Stimulated activated naive B cell treated with anti-CD40 and anti-IgM and Interleukin-4, amounts not matched to agents 10 μg/mL and 1 μg/mL and 100 μg/mL, for 72 hours (primary cell): ENCODE measurements around the gene CLCA1.

Experiments
- ATAC-seq, 2 donors: fragments of 150-1000 bp; cut with Tn5 transposase; replicated peaks; 2 replicates each; pipeline ENCODE4 v1.10.0; 2021; ENCODE audit warnings: moderate library complexity in 1 of 2
- DNase-seq: peaks from one replicate; pipeline ENCODE4 v3.0.0; 2021
- H3K27ac Mint-ChIP-seq: one replicate; pipeline ENCODE4 v1.8.0; 2022; ENCODE audit warnings: mild to moderate bottlenecking, mixed read lengths
- H3K27me3 Mint-ChIP-seq, 2 donors: one replicate each; pipeline ENCODE4 v1.8.0; 2022; ENCODE audit warnings: mixed read lengths in 2 of 2
- H3K36me3 Mint-ChIP-seq, 2 donors: one replicate each; pipeline ENCODE4 v1.8.0; 2022; ENCODE audit warnings: mixed read lengths in 2 of 2, mild to moderate bottlenecking in 1 of 2
- H3K4me1 Mint-ChIP-seq, 2 donors: one replicate each; pipeline ENCODE4 v1.8.0; 2022; ENCODE audit warnings: mixed read lengths in 2 of 2, mild to moderate bottlenecking in 1 of 2
- H3K4me3 Mint-ChIP-seq, 2 donors: one replicate each; pipeline ENCODE4 v1.8.0; 2022; ENCODE audit warnings: mild to moderate bottlenecking in 2 of 2, mixed read lengths in 2 of 2, moderate library complexity in 1 of 2
- H3K9me3 Mint-ChIP-seq, 2 donors: one replicate each; pipeline ENCODE4 v1.8.0; 2022; ENCODE audit warnings: mixed read lengths in 2 of 2, mild to moderate bottlenecking in 1 of 2

Gene CLCA1

GRCh38 chr1:86503406-86504136, 34.8 kb downstream of the CLCA1 start:
- Mint-ChIP-seq H3K4me1 (peaks cover 5 to 11% of the 10 kb centered on the region in 2 donors), H3K4me3 (peak overlapping the region in 1 of 2 donors; percentile 36), H3K36me3 (no peaks in the 10 kb centered on the region), H3K27me3 (peaks cover 15 to 18% of the 10 kb centered on the region in 2 donors), H3K27ac (no peak overlapping the region), H3K9me3 (no peaks in the 10 kb centered on the region)
- no peak for ATAC-seq
- DNase-seq: no peak

DNA sequence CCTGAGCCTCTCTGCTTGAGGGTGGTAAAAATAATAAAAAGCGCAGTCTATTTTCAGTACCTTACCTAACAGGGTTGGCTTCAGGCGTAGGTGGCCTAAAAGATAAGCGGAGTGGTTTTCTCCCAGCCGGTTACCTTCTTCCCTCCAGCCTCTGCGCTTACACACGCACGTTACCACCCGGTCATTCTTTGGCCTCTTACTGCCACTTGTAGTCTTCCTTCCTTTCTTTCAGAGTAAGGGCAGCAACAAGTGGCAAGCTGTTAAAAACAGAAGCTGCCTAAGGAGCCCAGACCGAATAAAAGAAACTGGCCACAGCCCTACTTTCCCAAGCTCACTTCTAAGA, 35.4 kb downstream of the CLCA1 start:
- no peaks in the 10 kb centered on the region for H3K36me3 Mint-ChIP-seq
- H3K4me3 Mint-ChIP-seq: peak overlapping the region in 1 of 2 donors; percentile 6
- H3K9me3 Mint-ChIP-seq: no peaks in the 10 kb centered on the region
- no peak overlapping the region for H3K27ac Mint-ChIP-seq
- ATAC-seq (no peak), DNase-seq (no peak)
- peaks cover 14 to 15% of the 10 kb centered on the region in 2 donors for H3K27me3 Mint-ChIP-seq
- H3K4me1 Mint-ChIP-seq: peaks cover 5 to 11% of the 10 kb centered on the region in 2 donors

- ATAC-seq: no peak
- DNase-seq: no peak
- H3K27me3 Mint-ChIP-seq: peaks cover 14 to 15% of the 10 kb centered on the region in 2 donors
- H3K27ac Mint-ChIP-seq: no peak overlapping the region
- H3K36me3 Mint-ChIP-seq: no peaks in the 10 kb centered on the region
- no peak overlapping the region for H3K4me3 Mint-ChIP-seq
- no peaks in the 10 kb centered on the region for H3K9me3 Mint-ChIP-seq
- peaks cover 5 to 11% of the 10 kb centered on the region in 2 donors for H3K4me1 Mint-ChIP-seq
Measured at GRCh38 chr1:86504895-86505563, 36.3 kb downstream of the CLCA1 start.

- H3K36me3 Mint-ChIP-seq: no peaks in the 10 kb centered on the region
- DNase-seq (no peak), ATAC-seq (no peak)
- no peak overlapping the region for H3K27ac Mint-ChIP-seq
- peaks cover 5 to 11% of the 10 kb centered on the region in 2 donors for H3K4me1 Mint-ChIP-seq
- no peaks in the 10 kb centered on the region for H3K9me3 Mint-ChIP-seq
- peaks cover 14 to 15% of the 10 kb centered on the region in 2 donors for H3K27me3 Mint-ChIP-seq
- no peak overlapping the region for H3K4me3 Mint-ChIP-seq
Measured at GRCh38 chr1:86505564-86505902, 36.8 kb downstream of the CLCA1 start.

DNA sequence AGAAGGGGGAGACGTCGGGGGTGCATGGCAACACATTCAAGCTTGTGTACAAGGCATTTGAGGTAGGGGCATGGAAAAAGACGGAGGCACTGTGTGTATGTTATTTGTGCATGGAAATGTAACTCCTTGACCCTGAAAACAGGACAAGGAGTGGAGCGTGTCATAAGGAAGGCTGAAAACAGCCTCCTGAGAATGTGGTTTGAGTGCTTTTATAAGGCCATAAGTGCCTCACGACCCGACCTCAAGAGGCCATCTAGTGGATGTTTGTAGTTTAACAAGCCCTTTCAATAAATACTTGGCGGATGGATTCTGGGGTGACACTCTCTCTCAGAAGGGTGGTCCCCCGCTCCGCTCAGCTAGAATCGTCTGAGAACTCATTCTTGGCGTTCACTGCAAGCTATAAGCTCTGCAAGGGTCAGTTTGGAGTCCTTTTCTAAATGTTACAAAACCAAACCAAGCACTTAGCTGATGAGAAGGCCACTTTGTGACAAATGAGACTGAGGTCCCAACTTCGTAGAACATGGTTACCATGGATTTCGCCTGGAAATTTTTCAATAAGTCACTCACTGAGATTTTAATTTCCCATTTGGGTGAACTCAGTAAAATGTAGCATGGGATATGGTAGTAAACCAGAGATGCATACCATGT, 39.3 kb downstream of the CLCA1 start:
- H3K27ac Mint-ChIP-seq: no peak overlapping the region
- ATAC-seq (no peak), DNase-seq (no peak)
- H3K9me3 Mint-ChIP-seq: no peaks in the 10 kb centered on the region
- H3K4me1 Mint-ChIP-seq: peaks cover 0 to 8% of the 10 kb centered on the region in 2 donors
- H3K36me3 Mint-ChIP-seq: no peaks in the 10 kb centered on the region
- H3K27me3 Mint-ChIP-seq: peaks cover 13 to 15% of the 10 kb centered on the region in 2 donors
- H3K4me3 Mint-ChIP-seq: no peak overlapping the region

DNA sequence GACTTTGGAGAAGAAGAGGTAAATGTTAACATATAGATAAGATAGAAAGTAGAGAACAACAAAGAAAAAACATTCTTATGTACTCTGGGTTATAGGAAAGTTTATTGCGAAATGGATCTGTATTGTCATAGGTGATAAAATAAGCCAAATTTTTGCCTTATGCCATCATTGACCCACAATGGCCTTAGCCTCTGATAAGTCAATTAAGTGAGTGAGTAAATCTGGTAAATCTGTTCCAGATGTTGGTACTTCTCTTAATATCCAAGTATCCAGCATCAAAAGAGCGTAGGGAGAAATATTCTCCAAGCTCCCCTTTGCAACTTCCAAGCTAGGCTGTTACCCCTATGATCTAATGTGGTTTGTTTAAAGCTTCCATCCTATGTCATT, 39.8 kb downstream of the CLCA1 start:
- Mint-ChIP-seq H3K9me3 (no peaks in the 10 kb centered on the region), H3K27ac (no peak overlapping the region), H3K27me3 (peaks cover 8 to 15% of the 10 kb centered on the region in 2 donors), H3K4me1 (peaks cover 0 to 4% of the 10 kb centered on the region in 2 donors), H3K4me3 (no peak overlapping the region), H3K36me3 (no peaks in the 10 kb centered on the region)
- ATAC-seq (no peak), DNase-seq (no peak)

DNA sequence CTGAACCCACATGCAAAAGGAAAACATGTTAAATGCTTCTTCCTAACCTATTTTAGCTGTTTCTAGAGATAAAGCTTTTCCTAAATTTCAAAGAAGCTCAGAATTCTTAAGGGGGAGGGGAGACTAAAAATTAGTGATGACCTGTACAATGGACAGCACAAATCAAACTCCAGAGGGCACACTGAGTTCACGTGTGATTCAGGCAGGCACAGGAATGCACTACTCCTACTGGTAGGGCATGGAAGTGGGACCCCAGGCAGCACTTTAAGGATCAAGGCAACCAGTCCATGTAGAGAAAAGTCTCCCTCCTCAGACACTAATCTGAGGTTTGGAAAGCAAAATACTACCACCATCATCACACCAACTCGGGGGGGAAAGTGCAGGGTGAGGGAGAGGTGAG, 46.9 kb downstream of the CLCA1 start:
- Mint-ChIP-seq H3K4me3 (no peak overlapping the region), H3K27me3 (no peaks in the 10 kb centered on the region), H3K4me1 (no peaks in the 10 kb centered on the region), H3K9me3 (no peaks in the 10 kb centered on the region), H3K36me3 (no peaks in the 10 kb centered on the region), H3K27ac (no peak overlapping the region)
- ATAC-seq: peak; percentile 39 to 53
- no peak for DNase-seq

GRCh38 chr1:86516335-86516734, 47.6 kb downstream of the CLCA1 start:
- no peaks in the 10 kb centered on the region for H3K4me1 Mint-ChIP-seq
- ATAC-seq (no peak), DNase-seq (no peak)
- no peaks in the 10 kb centered on the region for H3K27me3 Mint-ChIP-seq
- no peak overlapping the region for H3K27ac Mint-ChIP-seq
- no peaks in the 10 kb centered on the region for H3K9me3 Mint-ChIP-seq
- H3K36me3 Mint-ChIP-seq: no peaks in the 10 kb centered on the region
- no peak overlapping the region for H3K4me3 Mint-ChIP-seq

DNA sequence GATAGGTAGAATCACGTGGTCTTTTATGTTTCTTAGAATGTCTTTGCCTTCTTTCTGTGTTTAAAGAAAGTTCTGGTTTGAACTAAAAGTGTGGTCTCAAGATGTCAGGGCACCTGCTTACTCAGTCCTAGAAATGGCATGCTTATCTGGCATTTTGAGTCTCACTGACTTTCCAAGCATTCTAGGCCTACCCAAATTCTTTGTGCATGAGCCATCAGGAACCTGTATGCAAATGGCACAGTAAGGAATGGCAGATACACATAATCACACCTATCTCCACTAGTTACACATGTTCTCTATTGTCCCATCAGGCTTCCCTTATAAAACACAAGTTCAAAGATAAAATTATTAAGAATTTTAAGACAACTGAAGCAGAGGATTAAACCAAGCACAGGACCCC, 48.6 kb downstream of the CLCA1 start:
- no peaks in the 10 kb centered on the region for H3K4me1 Mint-ChIP-seq
- H3K36me3 Mint-ChIP-seq: no peaks in the 10 kb centered on the region
- H3K9me3 Mint-ChIP-seq: no peaks in the 10 kb centered on the region
- ATAC-seq: no peak
- no peak overlapping the region for H3K27ac Mint-ChIP-seq
- DNase-seq: no peak
- no peaks in the 10 kb centered on the region for H3K27me3 Mint-ChIP-seq
- H3K4me3 Mint-ChIP-seq: no peak overlapping the region

DNA sequence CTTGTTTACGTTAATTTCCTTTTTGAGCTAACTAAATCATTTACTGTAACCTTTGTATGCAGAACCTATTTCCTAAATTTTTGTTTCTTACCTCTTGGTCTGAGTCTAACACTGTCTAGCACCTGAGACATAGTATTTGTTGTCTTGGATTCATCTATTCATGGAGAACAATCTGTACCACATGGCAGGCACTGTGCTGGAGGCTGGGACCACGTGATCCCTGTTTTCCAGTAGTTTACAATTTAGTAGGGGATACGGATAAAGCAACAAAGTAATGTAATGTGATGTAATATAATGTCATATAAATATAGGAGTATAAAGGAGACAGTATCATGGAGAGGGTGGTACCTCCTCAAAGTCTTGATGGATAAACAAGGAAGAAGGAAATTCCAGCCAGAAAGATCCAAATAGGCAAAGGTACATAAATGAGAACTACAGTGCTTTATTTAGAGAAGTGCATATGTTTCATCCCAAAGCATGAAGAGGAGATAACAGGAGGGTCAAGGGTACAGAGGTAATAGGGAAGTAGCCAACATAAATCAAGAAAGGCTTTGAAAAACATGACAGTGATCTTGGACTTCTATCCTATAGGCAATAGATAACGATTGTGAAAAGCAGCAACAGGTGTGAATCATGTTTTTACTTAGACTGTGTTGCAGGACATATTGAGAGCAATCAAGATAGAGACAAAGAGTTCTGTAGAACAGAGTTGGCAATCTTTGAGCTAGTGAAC, 52.2 kb downstream of the CLCA1 start:
- H3K27ac Mint-ChIP-seq: no peak overlapping the region
- H3K4me3 Mint-ChIP-seq: no peak overlapping the region
- H3K9me3 Mint-ChIP-seq: no peaks in the 10 kb centered on the region
- no peak for ATAC-seq
- DNase-seq: no peak
- H3K36me3 Mint-ChIP-seq: no peaks in the 10 kb centered on the region
- H3K4me1 Mint-ChIP-seq: no peaks in the 10 kb centered on the region
- H3K27me3 Mint-ChIP-seq: no peaks in the 10 kb centered on the region

DNA sequence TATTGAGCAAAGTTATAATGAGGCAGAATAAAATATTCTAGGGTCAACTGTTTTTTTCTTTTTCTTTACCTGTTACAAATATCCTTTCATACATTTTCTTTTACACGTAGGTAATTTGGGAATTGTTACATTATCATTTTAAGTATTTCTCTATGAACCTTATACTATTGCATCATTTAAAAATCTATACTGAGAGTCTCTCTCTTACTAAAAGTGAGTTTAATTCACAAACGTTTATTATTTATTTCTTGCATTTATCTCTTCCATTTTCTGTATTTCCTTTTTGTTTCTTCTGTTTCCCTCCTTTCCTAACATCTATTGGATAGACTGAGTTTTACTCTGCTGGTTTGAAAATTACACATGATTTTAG, 52.8 kb downstream of the CLCA1 start:
- Mint-ChIP-seq H3K4me3 (no peak overlapping the region), H3K4me1 (no peaks in the 10 kb centered on the region), H3K9me3 (no peaks in the 10 kb centered on the region), H3K27me3 (no peaks in the 10 kb centered on the region), H3K27ac (no peak overlapping the region), H3K36me3 (no peaks in the 10 kb centered on the region)
- DNase-seq (no peak), ATAC-seq (no peak)

- no peak overlapping the region for H3K27ac Mint-ChIP-seq
- H3K36me3 Mint-ChIP-seq: no peaks in the 10 kb centered on the region
- H3K9me3 Mint-ChIP-seq: no peaks in the 10 kb centered on the region
- H3K4me1 Mint-ChIP-seq: no peaks in the 10 kb centered on the region
- DNase-seq (no peak), ATAC-seq (no peak)
- no peak overlapping the region for H3K4me3 Mint-ChIP-seq
- no peaks in the 10 kb centered on the region for H3K27me3 Mint-ChIP-seq
Measured at GRCh38 chr1:86522240-86522639, 53.5 kb downstream of the CLCA1 start.

GRCh38 chr1:86523670-86524354, 55.1 kb downstream of the CLCA1 start:
- ATAC-seq (no peak), DNase-seq (no peak)
- Mint-ChIP-seq H3K27ac (no peak overlapping the region), H3K36me3 (no peaks in the 10 kb centered on the region), H3K27me3 (no peaks in the 10 kb centered on the region), H3K4me1 (no peaks in the 10 kb centered on the region), H3K4me3 (no peak overlapping the region), H3K9me3 (no peaks in the 10 kb centered on the region)

DNA sequence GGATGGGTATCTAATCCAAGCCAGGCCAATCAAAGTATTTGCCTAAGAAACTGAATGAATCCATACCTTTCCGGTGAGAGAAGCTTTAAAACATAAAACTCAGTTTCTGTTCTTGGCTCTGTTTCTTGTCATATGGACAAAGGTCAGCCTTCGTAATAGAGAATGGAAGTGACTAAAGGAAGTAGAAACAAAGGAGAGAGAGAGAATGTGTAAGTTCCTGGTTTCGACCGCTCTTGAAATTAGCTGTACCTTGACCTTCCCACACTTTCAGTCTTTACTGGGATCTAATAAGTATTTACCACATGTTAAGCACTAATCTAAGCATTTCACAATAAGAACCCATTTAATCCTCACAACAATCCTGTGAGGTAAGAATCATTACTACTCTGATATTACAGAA, 58.6 kb downstream of the CLCA1 start:
- Mint-ChIP-seq H3K27me3 (no peaks in the 10 kb centered on the region), H3K4me3 (no peak overlapping the region), H3K36me3 (no peaks in the 10 kb centered on the region), H3K4me1 (no peaks in the 10 kb centered on the region), H3K9me3 (no peaks in the 10 kb centered on the region), H3K27ac (no peak overlapping the region)
- DNase-seq: no peak
- ATAC-seq: no peak
